GM12878 (cell line): ENCODE measurements around the gene CBX8.

ENCODE experiments used
- BCL3 ChIP-seq: IDR thresholded peaks from 2 replicates; pipeline ENCODE4 v1.6.1; 2011; ENCODE audit warnings: borderline replicate concordance, low read depth, mild to moderate bottlenecking, moderate library complexity, low read length; ENCODE audit not compliant: insufficient read depth, poor library complexity, severe bottlenecking
- CHD2 ChIP-seq: IDR thresholded peaks from 2 replicates; pipeline ENCODE4 v1.6.1; 2011; ENCODE audit warnings: low read depth, low read length, improper control_type of control experiment, borderline replicate concordance
- EP300 ChIP-seq, 2 experiments: fragments of 150-350 bp in 1 of 2; IDR thresholded peaks; 2 replicates each; pipeline ENCODE4 v1.6.1; 2011 to 2012; ENCODE audit warnings: low read depth in 2 of 2, low read length in 2 of 2, borderline replicate concordance in 1 of 2, improper control_type of control experiment in 1 of 2, inconsistent platforms in 1 of 2; ENCODE audit not compliant: control insufficient read depth in 1 of 2
- FOS ChIP-seq: IDR thresholded peaks from 3 replicates; pipeline ENCODE4 v1.6.1; 2011; ENCODE audit warnings: borderline replicate concordance; ENCODE audit not compliant: insufficient read length; ENCODE audit errors: extremely low read depth
- HDGF ChIP-seq: fragments of 450-650 bp; IDR thresholded peaks from 2 replicates; pipeline ENCODE4 v1.6.1; 2016; ENCODE audit warnings: antibody characterized with exemption
- IRF5 ChIP-seq: fragments of 450-650 bp; IDR thresholded peaks from 2 replicates; pipeline ENCODE4 v1.6.1; 2017; ENCODE audit warnings: borderline replicate concordance
- KDM1A ChIP-seq: fragments of 200-600 bp; sonication (generic); IDR thresholded peaks from 2 replicates; pipeline ENCODE4 v1.6.1; 2016; ENCODE audit warnings: borderline replicate concordance
- MAX ChIP-seq: IDR thresholded peaks from 2 replicates; pipeline ENCODE4 v1.6.1; 2012; ENCODE audit warnings: low read depth, low read length, improper control_type of control experiment
- MEF2A ChIP-seq: IDR thresholded peaks from 2 replicates; pipeline ENCODE4 v1.6.1; 2011; ENCODE audit warnings: low read depth, mild to moderate bottlenecking, low read length, moderate library complexity; ENCODE audit not compliant: insufficient read depth
- NFIC ChIP-seq: IDR thresholded peaks from 2 replicates; pipeline ENCODE4 v1.6.1; 2012; ENCODE audit warnings: low read depth, mild to moderate bottlenecking, inconsistent platforms, low read length, moderate library complexity
- NR2C2 ChIP-seq: IDR thresholded peaks from 2 replicates; pipeline ENCODE4 v1.6.1; 2011; ENCODE audit warnings: borderline replicate concordance, low read depth; ENCODE audit not compliant: control insufficient read depth, insufficient read length
- NRF1 ChIP-seq: conservative IDR thresholded peaks from 2 replicates; pipeline ENCODE4 v1.6.1; 2011; ENCODE audit warnings: mild to moderate bottlenecking, low read depth, low read length, improper control_type of control experiment
- PBX3 ChIP-seq: IDR thresholded peaks from 2 replicates; pipeline ENCODE4 v1.6.1; 2011; ENCODE audit warnings: mild to moderate bottlenecking, low read depth, low read length, moderate library complexity; ENCODE audit not compliant: insufficient replicate concordance
- POLR2AphosphoS5 ChIP-seq: IDR thresholded peaks from 2 replicates; pipeline ENCODE4 v1.6.1; 2011; ENCODE audit warnings: mild to moderate bottlenecking, low read length, inconsistent platforms

GRCh38 chr17:79781736-79782575 lies 14.9 kb downstream of the CBX8 start:
- TF ChIP-seq MAX (no peak), HDGF (no peak), FOS (no peak), PBX3 (no peak), MEF2A (no peak), NFIC (no peak), POLR2AphosphoS5 (no peak), IRF5 (no peak), NRF1 (no peak), EP300 (IDR thresholded peaks at IDR 0.05; ENCODE audit: borderline replicate concordance in 1 of 2, control insufficient read depth in 1 of 2, low read depth in 2 of 2, low read length in 2 of 2) (no peak), CHD2 (no peak), BCL3 (no peak), NR2C2 (no peak), KDM1A (no peak)
